Measurements from ENCODE around the gene RGL3.

The RGL3 gene

DNA sequence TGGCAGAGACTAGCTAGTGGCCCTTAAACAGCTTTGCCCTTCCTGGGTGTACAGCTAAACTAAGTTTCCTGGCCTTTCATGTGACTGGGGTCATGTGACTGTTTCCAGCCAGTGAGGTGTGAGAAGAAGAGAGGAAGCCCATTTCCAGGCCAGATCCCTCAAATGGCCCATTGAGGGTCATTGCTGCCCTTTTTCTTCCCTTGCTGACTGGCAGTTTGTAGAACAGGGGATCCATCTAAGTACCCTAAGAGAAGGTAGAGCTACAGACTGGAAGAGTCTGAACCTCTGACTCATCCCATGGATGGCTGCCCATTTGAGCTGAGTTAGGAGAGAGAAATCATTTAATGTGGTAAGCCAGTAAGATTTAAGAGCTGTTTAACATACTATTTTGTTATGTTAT lies 41.9 kb downstream of the RGL3 start:
- Histone ChIP-seq H4K20me1 (peaks cover 0 to 12% (median 0%) of the 10 kb centered on the region in 11 experiments; a peak in 4 of 22 replicates), H3K9ac (peak overlapping the region in 6 of 11 experiments; percentile 13 to 49 (median 29); a peak in 7 of 22 replicates), H3K36me3 (peaks cover 0 to 21% (median 0%) of the 10 kb centered on the region in 11 experiments; a peak in 3 of 22 replicates), H3K27me3 (no peaks in the 10 kb centered on the region), H3K27ac (peak overlapping the region; percentile 33 to 95 (median 67); a peak in 20 of 22 replicates), H3K4me3 (peak overlapping the region in 1 of 10 experiments; percentile 76; a peak in 2 of 20 replicates), H3K4me1 (peaks cover 61 to 79% (median 69%) of the 10 kb centered on the region in 10 experiments), H3K9me3 (replicated peaks in 1 of 11) (no peaks in the 10 kb centered on the region), H3K4me2 (peak overlapping the region; percentile 71 to 100 (median 99))
- no peak for TF ChIP-seq Cebpa-rat (IDR thresholded peaks at IDR 0.05)

DNA sequence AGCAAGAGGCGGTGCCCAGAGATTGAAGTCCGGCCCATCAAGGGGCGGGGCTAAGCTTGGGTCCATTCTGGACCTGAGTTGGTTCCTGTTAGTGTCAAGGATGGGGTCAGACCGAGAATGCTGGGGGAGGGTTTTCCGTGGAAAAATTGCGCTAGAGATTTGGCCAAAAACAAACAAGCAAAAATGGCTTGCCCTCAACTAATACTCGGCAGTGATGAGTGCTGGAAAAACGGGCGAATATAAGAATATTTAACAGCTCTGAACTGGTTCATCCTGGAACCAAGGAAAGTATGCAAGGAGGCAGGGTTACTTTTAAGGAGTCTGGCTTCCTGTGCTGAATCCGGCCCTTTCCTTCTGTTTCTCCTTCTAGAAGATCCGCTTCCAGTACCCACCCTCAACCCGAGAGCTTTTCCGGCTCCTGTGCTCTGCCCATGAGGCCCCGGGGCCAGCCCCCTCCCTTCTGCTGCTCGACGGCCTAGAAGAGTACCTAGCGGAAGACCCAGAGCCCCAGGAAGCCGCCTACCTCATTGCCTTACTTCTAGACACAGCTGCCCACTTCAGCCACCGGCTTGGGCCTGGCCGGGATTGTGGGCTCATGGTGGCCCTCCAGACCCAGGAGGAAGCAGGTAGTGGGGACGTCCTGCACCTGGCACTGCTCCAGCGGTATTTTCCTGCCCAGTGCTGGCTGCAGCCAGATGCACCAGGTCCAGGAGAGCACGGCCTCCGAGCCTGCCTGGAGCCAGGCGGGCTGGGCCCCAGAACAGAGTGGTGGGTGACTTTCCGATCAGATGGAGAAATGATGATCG lies 43.8 kb downstream of the RGL3 start:
- peaks cover 48 to 63% (median 56%) of the 10 kb centered on the region in 10 experiments for H3K4me1 ChIP-seq
- H3K36me3 ChIP-seq, result peaks cover 0 to 21% (median 0%) of the 10 kb centered on the region in 11 experiments; a peak in 3 of 22 replicates
- peak overlapping the region; percentile 76 to 94 (median 89) for H3K9ac ChIP-seq
- H3K4me3 ChIP-seq, result peak overlapping the region; percentile 59 to 76 (median 68)
- no peaks in the 10 kb centered on the region for H3K27me3 ChIP-seq
- H3K27ac ChIP-seq, result peak overlapping the region; percentile 49 to 96 (median 91)
- no peaks in the 10 kb centered on the region for H3K9me3 ChIP-seq (replicated peaks in 1 of 11)
- H3K4me2 ChIP-seq, result peak overlapping the region; percentile 95 to 100 (median 99)
- H4K20me1 ChIP-seq, result 0 out of 22 replicates have a peak, but pooled peaks cover 0 to 6% (median 0%) of the 10 kb centered on the region in 11 experiments
- TF ChIP-seq Cebpa-rat (IDR thresholded peaks at IDR 0.05), result no peak

DNA sequence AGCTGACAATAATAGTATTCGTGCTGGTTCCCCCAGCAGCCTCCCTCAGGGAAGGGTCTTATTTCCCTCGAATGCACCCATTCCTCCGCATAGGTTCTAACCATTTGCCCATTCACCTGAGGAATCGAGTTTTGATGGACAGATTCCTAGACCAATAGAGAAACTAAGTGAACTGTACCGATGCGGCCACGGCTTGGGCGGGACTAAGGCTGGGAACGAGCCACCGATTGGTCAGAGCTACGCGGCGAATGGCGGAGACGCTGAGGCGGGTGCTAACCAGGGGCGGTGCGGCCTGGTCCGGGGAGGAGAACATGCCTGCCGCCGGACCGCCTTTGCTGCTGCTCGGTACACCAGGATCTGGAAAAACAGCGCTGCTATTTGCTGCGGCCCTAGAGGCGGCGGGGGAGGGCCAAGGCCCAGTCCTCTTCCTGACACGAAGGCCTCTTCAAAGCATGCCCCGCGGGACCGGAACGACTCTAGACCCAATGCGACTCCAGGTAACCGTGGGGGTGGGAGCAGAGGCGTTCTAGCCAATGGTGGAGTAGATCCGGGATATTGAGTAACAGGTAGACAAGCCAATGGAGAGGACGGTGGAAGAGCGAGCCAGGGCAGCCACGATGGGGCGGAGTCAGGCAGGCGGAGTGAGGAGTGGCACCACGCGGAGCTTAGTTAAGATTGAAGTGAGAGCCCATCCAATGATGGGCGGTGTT lies 44.5 kb downstream of the RGL3 start, which contains the start of gene SWSAP1:
Gene SWSAP1 (plus strand): TSS at position 234 of the 710 bp plus-strand sequence. CDS start 15 bp downstream, at position 249.
- peak within 1 kb of the TSS; percentile 73 to 96 (median 91) for H3K27ac ChIP-seq
- TF ChIP-seq Cebpa-rat (IDR thresholded peaks at IDR 0.05), result peak in 1 of 11 experiments; percentile 31; a peak in 1 of 22 replicates
- peaks cover 43 to 56% (median 52%) of the 10 kb centered on the region in 10 experiments for H3K4me1 ChIP-seq
- no peaks in the 10 kb centered on the region for H3K27me3 ChIP-seq
- H3K9me3 ChIP-seq (replicated peaks in 1 of 11), result no peaks in the 10 kb centered on the region
- H3K36me3 ChIP-seq, result peaks cover 0 to 16% (median 0%) of the 10 kb centered on the region in 11 experiments; a peak in 3 of 22 replicates
- H3K9ac ChIP-seq, result peak within 1 kb of the TSS; percentile 76 to 94 (median 89)
- H3K4me2 ChIP-seq, result peak within 1 kb of the TSS; percentile 95 to 100 (median 99)
- H3K4me3 ChIP-seq, result peak within 1 kb of the TSS; percentile 59 to 76 (median 68)
- H4K20me1 ChIP-seq, result 0 out of 22 replicates have a peak, but pooled peaks cover 0 to 6% (median 0%) of the 10 kb centered on the region in 11 experiments

DNA sequence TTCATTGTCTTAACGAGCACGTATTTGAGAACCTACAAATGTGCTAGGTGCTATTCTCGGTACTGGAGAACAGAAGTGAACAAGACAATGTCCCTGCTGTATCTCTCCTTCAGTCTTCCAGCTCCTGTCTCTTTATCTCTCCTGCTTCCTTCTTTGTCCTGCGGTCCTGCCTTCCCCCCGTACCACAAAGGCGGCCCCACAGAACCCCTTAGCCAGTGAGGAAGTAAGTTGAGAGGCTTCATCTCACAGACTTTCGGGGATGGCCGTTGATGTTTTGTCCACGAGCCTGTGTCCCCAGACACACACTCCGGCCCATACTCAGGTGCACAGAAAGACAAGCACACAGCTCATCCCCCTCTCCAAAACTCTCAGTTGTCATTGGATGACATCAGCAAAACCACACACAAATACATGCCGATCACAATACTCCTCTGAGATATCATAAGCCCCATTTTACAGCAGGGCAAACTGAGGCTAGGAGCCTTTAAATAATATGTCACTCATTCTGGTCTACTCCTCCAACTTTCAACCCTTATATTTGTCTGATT lies 45.2 kb downstream of the RGL3 start:
- H3K9me3 ChIP-seq (replicated peaks in 1 of 11), result no peaks in the 10 kb centered on the region
- peak overlapping the region; percentile 6 to 94 (median 89); a peak in 16 of 22 replicates for H3K9ac ChIP-seq
- H3K4me3 ChIP-seq, result peak overlapping the region; percentile 59 to 76 (median 68)
- peak overlapping the region in 9 of 11 experiments; percentile 85 to 96 (median 93); a peak in 15 of 22 replicates for H3K27ac ChIP-seq
- peaks cover 43 to 54% (median 50%) of the 10 kb centered on the region in 10 experiments for H3K4me1 ChIP-seq
- H3K36me3 ChIP-seq, result peaks cover 0 to 16% (median 0%) of the 10 kb centered on the region in 11 experiments; a peak in 3 of 22 replicates
- no peaks in the 10 kb centered on the region for H3K27me3 ChIP-seq
- H4K20me1 ChIP-seq, result peaks cover 0 to 8% (median 0%) of the 10 kb centered on the region in 11 experiments; a peak in 1 of 22 replicates
- peak overlapping the region; percentile 71 to 99 (median 87) for H3K4me2 ChIP-seq
- TF ChIP-seq Cebpa-rat (IDR thresholded peaks at IDR 0.05), result no peak

DNA sequence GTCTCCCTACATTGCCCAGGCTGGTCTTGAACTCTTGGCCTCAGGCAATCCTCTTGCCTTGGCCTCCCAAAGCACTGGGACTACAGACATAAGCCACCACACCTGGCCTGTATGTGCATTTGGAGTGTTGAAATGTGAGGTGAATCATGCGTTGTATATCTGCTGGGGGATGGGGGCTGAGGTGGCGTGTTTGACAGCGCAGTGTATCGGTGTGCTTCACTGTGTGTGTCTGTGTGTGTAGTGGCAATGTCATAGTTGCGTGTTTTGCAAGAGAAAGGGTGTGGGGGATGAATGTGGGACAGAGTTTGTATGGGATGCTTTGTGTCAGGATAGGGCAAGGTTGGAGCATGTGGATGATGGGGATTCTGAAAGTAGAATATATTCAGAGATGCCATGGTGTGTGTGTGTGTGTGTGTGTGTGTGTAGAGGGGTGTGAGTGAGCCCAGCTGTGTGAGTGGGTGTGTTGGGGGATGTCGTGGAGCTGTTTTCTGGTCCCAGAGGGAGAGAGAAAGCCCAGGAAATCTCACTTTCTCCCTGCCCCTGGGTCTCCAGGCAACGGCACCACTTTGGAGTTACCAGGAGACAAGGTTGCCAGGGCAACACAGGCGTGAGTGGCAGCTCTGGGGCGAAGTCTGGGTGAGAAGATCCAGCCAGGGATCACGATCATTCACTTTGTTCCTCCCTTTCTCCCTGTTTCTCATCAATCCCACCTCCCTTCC lies 45.8 kb downstream of the RGL3 start:
- peak overlapping the region in 4 of 11 experiments; percentile 15 to 94 (median 92); a peak in 4 of 22 replicates for H3K9ac ChIP-seq
- peak overlapping the region in 3 of 10 experiments; percentile 68 to 70 (median 69); a peak in 2 of 20 replicates for H3K4me3 ChIP-seq
- peak overlapping the region; percentile 71 to 99 (median 87) for H3K4me2 ChIP-seq

DNA sequence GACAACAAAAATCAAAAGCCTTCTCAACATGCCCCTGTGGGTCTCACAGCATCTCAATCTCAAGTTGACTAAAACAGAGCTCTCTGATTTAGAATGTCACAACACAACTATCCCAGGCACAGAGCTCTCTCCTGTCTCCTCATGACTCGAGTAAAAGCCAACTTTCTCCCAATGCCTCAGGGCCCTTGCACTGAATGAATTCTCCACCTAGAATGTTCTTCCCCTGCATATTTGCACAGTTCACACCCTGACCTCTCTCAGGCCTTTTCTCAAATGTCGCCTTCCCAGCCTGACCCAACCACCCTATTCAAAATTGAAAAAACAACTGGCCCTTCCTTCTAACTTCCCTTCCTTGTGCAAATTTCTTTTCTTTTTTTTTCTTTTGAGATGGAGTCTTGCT lies 48.4 kb downstream of the RGL3 start:
- Histone ChIP-seq H3K4me2 (no peak overlapping the region), H4K20me1 (peaks cover 0 to 11% (median 0%) of the 10 kb centered on the region in 11 experiments; a peak in 1 of 22 replicates), H3K4me1 (peaks cover 11 to 22% (median 19%) of the 10 kb centered on the region in 10 experiments), H3K4me3 (no peak overlapping the region), H3K9ac (no peak overlapping the region), H3K27me3 (no peaks in the 10 kb centered on the region), H3K9me3 (replicated peaks in 1 of 11) (no peaks in the 10 kb centered on the region), H3K36me3 (peaks cover 0 to 20% (median 5%) of the 10 kb centered on the region in 11 experiments; a peak in 10 of 22 replicates), H3K27ac (no peak overlapping the region)
- no peak for TF ChIP-seq Cebpa-rat (IDR thresholded peaks at IDR 0.05)

More for the DNA sequence above, 45.8 kb downstream of the RGL3 start:
- Histone ChIP-seq H3K36me3 (peaks cover 0 to 9% (median 0%) of the 10 kb centered on the region in 11 experiments; a peak in 2 of 22 replicates), H4K20me1 (peaks cover 0 to 8% (median 0%) of the 10 kb centered on the region in 11 experiments; a peak in 1 of 22 replicates), H3K9me3 (replicated peaks in 1 of 11) (no peaks in the 10 kb centered on the region), H3K4me1 (peaks cover 37 to 48% (median 45%) of the 10 kb centered on the region in 10 experiments), H3K27ac (peak overlapping the region in 4 of 11 experiments; percentile 2 to 96 (median 94); a peak in 4 of 22 replicates), H3K27me3 (no peaks in the 10 kb centered on the region)
- no peak for TF ChIP-seq Cebpa-rat (IDR thresholded peaks at IDR 0.05)

DNA sequence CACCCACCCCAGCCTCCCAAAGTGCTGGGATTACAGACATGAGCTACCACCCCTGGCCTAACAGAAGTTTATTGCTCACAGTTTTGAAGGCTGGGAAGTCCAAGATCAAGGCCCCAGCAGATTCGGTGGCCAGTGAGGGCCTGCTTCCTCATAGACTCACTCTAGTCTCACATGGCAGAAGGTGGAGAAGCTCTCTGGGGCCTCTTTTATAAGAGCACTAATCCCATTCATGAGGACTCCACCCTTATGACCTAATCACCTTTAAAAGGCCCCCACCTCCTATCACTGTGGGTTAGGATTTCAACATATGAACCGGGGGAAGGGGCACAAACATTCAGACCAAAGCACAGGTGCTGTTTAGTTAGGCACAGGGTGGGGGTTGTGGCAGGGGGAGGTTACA lies 51.6 kb downstream of the RGL3 start:
- Histone ChIP-seq H3K9me3 (replicated peaks in 1 of 11) (no peaks in the 10 kb centered on the region), H3K9ac (no peak overlapping the region), H3K27ac (no peak overlapping the region), H3K27me3 (no peaks in the 10 kb centered on the region), H4K20me1 (peaks cover 0 to 23% (median 0%) of the 10 kb centered on the region in 11 experiments; a peak in 3 of 22 replicates), H3K4me3 (no peak overlapping the region), H3K36me3 (peaks cover 0 to 52% (median 8%) of the 10 kb centered on the region in 11 experiments; a peak in 12 of 22 replicates), H3K4me2 (no peak overlapping the region), H3K4me1 (no peaks in the 10 kb centered on the region; a peak in 2 of 20 replicates)
- TF ChIP-seq Cebpa-rat (IDR thresholded peaks at IDR 0.05), result no peak
